ENCODE results near the gene ZNRD2.

The ZNRD2 gene

GRCh38 chr11:65574109-65574810 lies 4.0 kb downstream of the ZNRD2 start:
- peak in 1 of 2 experiments; percentile 79 for DNase-seq

- no peak for DNase-seq
Observed at GRCh38 chr11:65574811-65575567, 4.7 kb downstream of the ZNRD2 start.

GRCh38 chr11:65575568-65576231 lies 5.4 kb downstream of the ZNRD2 start, which contains the start of gene EHBP1L1:
Gene EHBP1L1 (plus strand): TSS chr11:65576053. CDS start chr11:65576303, 250 bp downstream.
- DNase-seq = no peak

GRCh38 chr11:65576232-65576866 lies 6.1 kb downstream of the ZNRD2 start:
- no peak for DNase-seq

- DNase-seq = peak in 1 of 2 experiments; percentile 43
Observed at GRCh38 chr11:65576867-65577755, 6.8 kb downstream of the ZNRD2 start.

GRCh38 chr11:65577756-65578109 lies 7.5 kb downstream of the ZNRD2 start:
- DNase-seq = no peak

- no peak for DNase-seq
Observed at GRCh38 chr11:65578134-65578533, 7.9 kb downstream of the ZNRD2 start.

GRCh38 chr11:65578667-65579066 lies 8.4 kb downstream of the ZNRD2 start:
- DNase-seq = no peak

GRCh38 chr11:65579291-65579690 lies 9.0 kb downstream of the ZNRD2 start:
- no peak for DNase-seq

- no peak for DNase-seq
Observed at GRCh38 chr11:65580031-65580692, 9.9 kb downstream of the ZNRD2 start.

- DNase-seq = no peak
Observed at GRCh38 chr11:65580756-65581155, 10.5 kb downstream of the ZNRD2 start.

- no peak for DNase-seq
Observed at GRCh38 chr11:65581928-65582327, 11.7 kb downstream of the ZNRD2 start.

- DNase-seq = no peak
Observed at GRCh38 chr11:65583589-65583988, 13.3 kb downstream of the ZNRD2 start.

- DNase-seq = no peak
Observed at GRCh38 chr11:65584106-65584505, 13.8 kb downstream of the ZNRD2 start.

GRCh38 chr11:65584723-65585171 lies 14.5 kb downstream of the ZNRD2 start:
- no peak for DNase-seq

GRCh38 chr11:65585396-65586246 lies 15.3 kb downstream of the ZNRD2 start:
- DNase-seq = no peak

GRCh38 chr11:65586247-65586630 lies 16.0 kb downstream of the ZNRD2 start:
- DNase-seq = no peak

- no peak for DNase-seq
Observed at GRCh38 chr11:65586676-65587075, 16.4 kb downstream of the ZNRD2 start.

- peak in 1 of 2 experiments; percentile 32 for DNase-seq
Observed at GRCh38 chr11:65588199-65589054, 18.1 kb downstream of the ZNRD2 start.

Data from NCI-H446 (cell line).